Esophagus squamous epithelium (tissue), 5 donors: ENCODE measurements around the gene NELL1. TPM values are rescaled to one million over a fixed set of nuclear protein-coding genes. Genes with fewer than 3 reads are reported as not detected.

Experiments used
- DNase-seq: peaks from one replicate; lab custom pipeline; 2025; lab: John Stamatoyannopoulos, UW
- H3K27ac ChIP-seq, 4 donors: fragments of 200-600 bp; sonication (generic); one replicate each; pipeline ENCODE4 v1.5.1; 2016 to 2019; ENCODE audit warnings: mild to moderate bottlenecking in 1 of 4
- H3K27me3 ChIP-seq, 4 donors: fragments of 200-600 bp; sonication (generic); 1 replicate in 3 of 4; 2 replicates in 1 of 4; pipeline versions ENCODE4 v1.5.1 to v1.6.0; 2017 to 2021; ENCODE audit warnings: antibody characterized with exemption in 1 of 4
- H3K36me3 ChIP-seq, 3 donors: fragments of 200-600 bp; sonication (generic); one replicate each; pipeline ENCODE4 v1.5.1; 2016 to 2019
- H3K4me1 ChIP-seq, 3 donors: fragments of 200-600 bp; sonication (generic); one replicate each; pipeline ENCODE4 v1.5.1; 2017 to 2019
- H3K4me3 ChIP-seq, 4 donors: fragments of 200-600 bp; sonication (generic); 1 replicate in 3 of 4; 2 replicates in 1 of 4; pipeline ENCODE4 v1.5.1; 2016 to 2019; ENCODE audit warnings: mild to moderate bottlenecking in 2 of 4, moderate library complexity in 1 of 4
- H3K9me3 ChIP-seq, 3 donors: fragments of 200-600 bp; sonication (generic); one replicate each; pipeline ENCODE4 v1.5.1; 2016 to 2019
- CTCF ChIP-seq, 6 experiments: fragments of 450-650 bp in 4 of 6; fragments of 200-600 bp in 2 of 6; sonication (generic) in 2 of 6; IDR thresholded peaks; one replicate each; pipeline ENCODE4 v1.5.1; 2016 to 2019; ENCODE audit warnings: antibody characterized with exemption in 6 of 6, mild to moderate bottlenecking in 4 of 6, moderate library complexity in 4 of 6
- POLR2A ChIP-seq, 4 donors: fragments of 450-650 bp; IDR thresholded peaks; one replicate each; pipeline ENCODE4 v1.6.1; 2017; ENCODE audit warnings: antibody characterized with exemption in 4 of 4, mild to moderate bottlenecking in 4 of 4, moderate library complexity in 3 of 4
- WGBS, 2 donors: methylation state at CpG; one replicate each; pipeline ENCODE4 v1.1.5; 2018; 5-methylcytosine and 5-hydroxymethylcytosine counted together
- intact Hi-C: fragments of 100-400 bp; cut with DNase I; formaldehyde crosslinking; loops from one replicate; pipeline ENCODE4 v1.15.0; 2022
- total RNA-seq, 4 donors: library from RNA; depleted of rRNA; stranded (reverse); fragments of >200 nt; gene quantifications; one replicate each; pipeline ENCODE4 v1.1.0, GENCODE V29; 2016
- donor health status: DM: yes; HTN: yes; CAD: no.

Gene NELL1
- total RNA-seq, 4 donors from 2014 or later: 1.5 TPM; not detected in 3

- Histone ChIP-seq H3K4me1 (no peaks in the 10 kb centered on the region), H3K27me3 (no peaks in the 10 kb centered on the region), H3K27ac (no peak overlapping the region), H3K9me3 (no peaks in the 10 kb centered on the region), H3K4me3 (no peak overlapping the region), H3K36me3 (no peaks in the 10 kb centered on the region)
- TF ChIP-seq POLR2A (IDR thresholded peaks at IDR 0.05) (no peak), CTCF (IDR thresholded peaks at IDR 0.05) (no peak)
- DNase-seq: no peak
- intact Hi-C loops: no loop called here
- 73% methylated on average over 2 of the region's 4 CpGs; no CpG with 5 or more reads in 1 of the 2 donors for WGBS, 2 donors
Observed at GRCh38 chr11:21289686-21290085, 620.3 kb downstream of the NELL1 start.

GRCh38 chr11:21295508-21295907 lies 626.1 kb downstream of the NELL1 start:
- H3K4me1 ChIP-seq: no peaks in the 10 kb centered on the region
- no peaks in the 10 kb centered on the region for H3K9me3 ChIP-seq
- intact Hi-C loops: no loop called here
- H3K36me3 ChIP-seq: no peaks in the 10 kb centered on the region
- H3K4me3 ChIP-seq: no peak overlapping the region
- no peak overlapping the region for H3K27ac ChIP-seq
- DNase-seq: no peak
- H3K27me3 ChIP-seq: no peaks in the 10 kb centered on the region
- TF ChIP-seq CTCF (IDR thresholded peaks at IDR 0.05): no peak
- no peak for TF ChIP-seq POLR2A (IDR thresholded peaks at IDR 0.05)
- 70 to 74% methylated on average over 2 of the region's 2 CpGs for WGBS, 2 donors

GRCh38 chr11:21301981-21302380 lies 632.6 kb downstream of the NELL1 start:
- Histone ChIP-seq H3K27me3 (no peaks in the 10 kb centered on the region), H3K36me3 (no peaks in the 10 kb centered on the region), H3K4me3 (no peak overlapping the region), H3K9me3 (no peaks in the 10 kb centered on the region), H3K27ac (no peak overlapping the region), H3K4me1 (no peaks in the 10 kb centered on the region)
- 76 to 80% methylated on average over 1 of the region's 1 CpG for WGBS, 2 donors
- TF ChIP-seq CTCF (IDR thresholded peaks at IDR 0.05): no peak
- TF ChIP-seq POLR2A (IDR thresholded peaks at IDR 0.05): no peak
- intact Hi-C loops: no loop called here
- no peak for DNase-seq

GRCh38 chr11:21306739-21307358 lies 637.5 kb downstream of the NELL1 start:
- intact Hi-C loops: no loop called here
- WGBS, 2 donors: 67 to 70% methylated on average over 4 of the region's 4 CpGs
- Histone ChIP-seq H3K36me3 (no peaks in the 10 kb centered on the region), H3K27me3 (no peaks in the 10 kb centered on the region), H3K27ac (no peak overlapping the region), H3K4me1 (no peaks in the 10 kb centered on the region), H3K4me3 (no peak overlapping the region), H3K9me3 (no peaks in the 10 kb centered on the region)
- TF ChIP-seq POLR2A (IDR thresholded peaks at IDR 0.05) (no peak), CTCF (IDR thresholded peaks at IDR 0.05) (no peak)
- DNase-seq: no peak

- Histone ChIP-seq H3K27ac (no peak overlapping the region), H3K4me3 (no peak overlapping the region), H3K27me3 (no peaks in the 10 kb centered on the region), H3K9me3 (no peaks in the 10 kb centered on the region), H3K4me1 (no peaks in the 10 kb centered on the region), H3K36me3 (no peaks in the 10 kb centered on the region)
- intact Hi-C loops: no loop called here
- WGBS, 2 donors: 52 to 66% methylated on average over 4 of the region's 4 CpGs
- DNase-seq: no peak
- TF ChIP-seq CTCF (IDR thresholded peaks at IDR 0.05) (no peak), POLR2A (IDR thresholded peaks at IDR 0.05) (no peak)
Observed at GRCh38 chr11:21307874-21308273, 638.5 kb downstream of the NELL1 start.
